HEK293 (cell line): Measurements from ENCODE around the gene TSC22D1.

Experiments
- CTCF ChIP-seq: fragments of 450-650 bp; formaldehyde crosslinking; IDR thresholded peaks from 2 replicates; pipeline ENCODE4 v1.5.1; 2016; ENCODE audit warnings: missing biosample characterization, missing genetic modification characterization
- ELK4 ChIP-seq: IDR thresholded peaks from 2 replicates; pipeline ENCODE4 v1.6.1; 2011; ENCODE audit warnings: mild to moderate bottlenecking, low read depth, low read length, borderline replicate concordance
- ZBTB11 ChIP-seq: fragments of 450-650 bp; formaldehyde crosslinking; conservative IDR thresholded peaks from 2 replicates; pipeline ENCODE4 v1.5.1; 2016; ENCODE audit warnings: low read depth, missing biosample characterization, missing genetic modification characterization
- ZBTB20 ChIP-seq: fragments of 450-650 bp; formaldehyde crosslinking; IDR thresholded peaks from 2 replicates; pipeline ENCODE4 v1.5.1; 2016; ENCODE audit warnings: missing biosample characterization, missing genetic modification characterization
- ZBTB8A ChIP-seq: fragments of 450-650 bp; formaldehyde crosslinking; IDR thresholded peaks from 2 replicates; pipeline ENCODE4 v1.5.1; 2016; ENCODE audit warnings: missing biosample characterization, missing genetic modification characterization
- ZNF274 ChIP-seq, 2 experiments: fragments of 200-500 bp in 1 of 2; fragments of 450-650 bp in 1 of 2; sonication (Bioruptor generic) in 1 of 2; formaldehyde crosslinking in 1 of 2; IDR thresholded peaks; 2 replicates each; pipeline versions ENCODE4 v1.5.1 to v1.6.1; 2014 to 2016; ENCODE audit warnings: borderline replicate concordance in 1 of 2, inconsistent platforms in 1 of 2, low read length in 1 of 2, missing biosample characterization in 1 of 2, missing genetic modification characterization in 1 of 2
- ZNF514 ChIP-seq: fragments of 450-650 bp; formaldehyde crosslinking; IDR thresholded peaks from 2 replicates; pipeline ENCODE4 v1.5.1; 2016; ENCODE audit warnings: missing biosample characterization, missing genetic modification characterization
- ZNF544 ChIP-seq: fragments of 450-650 bp; formaldehyde crosslinking; IDR thresholded peaks from 2 replicates; pipeline ENCODE4 v1.5.0; 2017; ENCODE audit warnings: missing biosample characterization, missing genetic modification characterization
- ZNF561 ChIP-seq: fragments of 450-650 bp; IDR thresholded peaks from 2 replicates; pipeline ENCODE4 v1.5.1; 2018; ENCODE audit warnings: missing biosample characterization, missing genetic modification characterization, borderline replicate concordance
- ZNF610 ChIP-seq: fragments of 450-650 bp; formaldehyde crosslinking; IDR thresholded peaks from 2 replicates; pipeline ENCODE4 v1.5.1; 2016; ENCODE audit warnings: missing biosample characterization, missing genetic modification characterization, borderline replicate concordance
- ZNF629 ChIP-seq: fragments of 450-650 bp; formaldehyde crosslinking; IDR thresholded peaks from 2 replicates; pipeline ENCODE4 v1.5.1; 2017; ENCODE audit warnings: missing biosample characterization, missing genetic modification characterization
- ZNF639 ChIP-seq: fragments of 450-650 bp; formaldehyde crosslinking; IDR thresholded peaks from 2 replicates; pipeline ENCODE4 v1.5.1; 2016; ENCODE audit warnings: missing biosample characterization, missing genetic modification characterization

GRCh38 chr13:44401577-44401976 lies 174.6 kb downstream of the TSC22D1 start:
- TF ChIP-seq ELK4 (no peak), CTCF (no peak), ZBTB8A (tag by site-specific recombination) (no peak), ZNF544 (tag by site-specific recombination) (no peak), ZBTB11 (no peak), ZNF629 (no peak), ZNF639 (tag by site-specific recombination) (no peak), ZNF274 (IDR thresholded peaks at IDR 0.05; ENCODE audit: low read length) (no peak), ZNF274 (tag by site-specific recombination; IDR thresholded peaks at IDR 0.05; ENCODE audit: borderline replicate concordance) (no peak), ZNF610 (tag by site-specific recombination) (no peak), ZNF514 (tag by site-specific recombination) (no peak), ZBTB20 (no peak), ZNF561 (no peak)
